Calu3 (cell line): ENCODE results near the gene ARHGAP31. TPM values are rescaled to one million over a fixed set of nuclear protein-coding genes. Genes with fewer than 3 reads are reported as not detected.

ENCODE experiments used
- BruUV-seq: library from RNA; stranded (reverse); fragments of 400-500 nt; replicated peaks from 2 replicates; lab custom pipeline; 2021; lab: Mats Ljungman, UMichigan
- CTCF ChIA-PET: fragments of 300-600 bp; sonication (Branson Sonifier 250); formaldehyde crosslinking; loops from one replicate; lab custom pipeline; 2022; ENCODE audit warnings: antibody characterized with exemption; lab: Charles Lee
- DNase-seq: peaks from one replicate; pipeline ENCODE4 v3.0.0; 2022
- H3K27ac Mint-ChIP-seq: one replicate; pipeline ENCODE4 v1.8.0; 2022; ENCODE audit warnings: mixed read lengths; ENCODE audit not compliant: unreplicated experiment
- H3K27me3 Mint-ChIP-seq: one replicate; pipeline ENCODE4 v1.8.0; 2022; ENCODE audit warnings: mixed read lengths; ENCODE audit not compliant: unreplicated experiment
- H3K36me3 Mint-ChIP-seq: one replicate; pipeline ENCODE4 v1.8.0; 2022; ENCODE audit warnings: mild to moderate bottlenecking, moderate library complexity, mixed read lengths; ENCODE audit not compliant: insufficient read depth, unreplicated experiment
- H3K4me1 Mint-ChIP-seq: one replicate; pipeline ENCODE4 v1.8.0; 2022; ENCODE audit warnings: mild to moderate bottlenecking, low read depth, mixed read lengths; ENCODE audit not compliant: unreplicated experiment
- H3K4me3 Mint-ChIP-seq: one replicate; pipeline ENCODE4 v1.8.0; 2022; ENCODE audit warnings: mild to moderate bottlenecking, low read depth, moderate library complexity, mixed read lengths; ENCODE audit not compliant: unreplicated experiment
- H3K9me3 Mint-ChIP-seq: one replicate; pipeline ENCODE4 v1.8.0; 2022; ENCODE audit warnings: low read depth, mixed read lengths; ENCODE audit not compliant: unreplicated experiment
- intact Hi-C: fragments of 100-400 bp; cut with micrococcal nuclease; formaldehyde crosslinking; loops from one replicate; pipeline ENCODE4 v1.10.0; 2022; ENCODE audit not compliant: unreplicated experiment
- total RNA-seq: library from RNA; stranded (reverse); gene quantifications from 2 replicates; pipeline ENCODE4 v1.2.3, GENCODE V29; 2022
- TF ChIP-seq, protein P1 (sequence below): fragments of 200-600 bp; IDR thresholded peaks from one replicate; pipeline ENCODE4 v1.8.0; 2022; ENCODE audit warnings: antibody characterized with exemption; ENCODE audit not compliant: unreplicated experiment

ARHGAP31 gene
- total RNA-seq, 1 experiment from 2014 or later: 0.52 TPM

DNA sequence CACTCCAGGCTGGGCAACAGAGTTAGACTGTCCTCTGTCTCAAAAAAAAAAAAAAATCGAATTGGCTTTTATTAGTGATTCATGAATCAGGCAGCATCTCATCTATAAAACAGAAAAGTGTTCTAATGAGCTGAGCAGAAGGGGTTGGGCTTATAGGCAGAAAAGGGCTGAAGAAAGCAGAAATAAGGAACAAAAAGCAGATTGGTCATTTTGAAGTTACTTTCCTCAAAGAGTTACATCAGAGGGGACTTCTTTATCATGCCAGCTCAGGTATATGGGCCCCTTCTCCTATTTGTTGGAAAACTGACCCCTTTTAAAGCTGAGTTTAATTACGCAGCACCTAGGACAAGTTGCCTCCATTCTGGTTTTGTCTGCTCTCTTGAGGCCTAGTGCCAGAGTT is 173.9 kb downstream of the ARHGAP31 start:
- CTCF ChIA-PET: no interaction called here
- DNase-seq: no peak
- Mint-ChIP-seq H3K4me1 (peaks cover 24% of the 10 kb centered on the region), H3K4me3 (peak overlapping the region; percentile 85), H3K27me3 (no peaks in the 10 kb centered on the region), H3K27ac (peak overlapping the region; percentile 85), H3K36me3 (peaks cover 31% of the 10 kb centered on the region), H3K9me3 (peaks cover 3% of the 10 kb centered on the region)
- TF ChIP-seq, protein P1, sequence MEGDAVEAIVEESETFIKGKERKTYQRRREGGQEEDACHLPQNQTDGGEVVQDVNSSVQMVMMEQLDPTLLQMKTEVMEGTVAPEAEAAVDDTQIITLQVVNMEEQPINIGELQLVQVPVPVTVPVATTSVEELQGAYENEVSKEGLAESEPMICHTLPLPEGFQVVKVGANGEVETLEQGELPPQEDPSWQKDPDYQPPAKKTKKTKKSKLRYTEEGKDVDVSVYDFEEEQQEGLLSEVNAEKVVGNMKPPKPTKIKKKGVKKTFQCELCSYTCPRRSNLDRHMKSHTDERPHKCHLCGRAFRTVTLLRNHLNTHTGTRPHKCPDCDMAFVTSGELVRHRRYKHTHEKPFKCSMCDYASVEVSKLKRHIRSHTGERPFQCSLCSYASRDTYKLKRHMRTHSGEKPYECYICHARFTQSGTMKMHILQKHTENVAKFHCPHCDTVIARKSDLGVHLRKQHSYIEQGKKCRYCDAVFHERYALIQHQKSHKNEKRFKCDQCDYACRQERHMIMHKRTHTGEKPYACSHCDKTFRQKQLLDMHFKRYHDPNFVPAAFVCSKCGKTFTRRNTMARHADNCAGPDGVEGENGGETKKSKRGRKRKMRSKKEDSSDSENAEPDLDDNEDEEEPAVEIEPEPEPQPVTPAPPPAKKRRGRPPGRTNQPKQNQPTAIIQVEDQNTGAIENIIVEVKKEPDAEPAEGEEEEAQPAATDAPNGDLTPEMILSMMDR: no peak
- intact Hi-C loops: loop anchor here (10.0 kb wide), 1 partner anchor 207 kb away; the partner anchor contains the start of gene COX17
- no TSS peak for BruUV-seq

DNA sequence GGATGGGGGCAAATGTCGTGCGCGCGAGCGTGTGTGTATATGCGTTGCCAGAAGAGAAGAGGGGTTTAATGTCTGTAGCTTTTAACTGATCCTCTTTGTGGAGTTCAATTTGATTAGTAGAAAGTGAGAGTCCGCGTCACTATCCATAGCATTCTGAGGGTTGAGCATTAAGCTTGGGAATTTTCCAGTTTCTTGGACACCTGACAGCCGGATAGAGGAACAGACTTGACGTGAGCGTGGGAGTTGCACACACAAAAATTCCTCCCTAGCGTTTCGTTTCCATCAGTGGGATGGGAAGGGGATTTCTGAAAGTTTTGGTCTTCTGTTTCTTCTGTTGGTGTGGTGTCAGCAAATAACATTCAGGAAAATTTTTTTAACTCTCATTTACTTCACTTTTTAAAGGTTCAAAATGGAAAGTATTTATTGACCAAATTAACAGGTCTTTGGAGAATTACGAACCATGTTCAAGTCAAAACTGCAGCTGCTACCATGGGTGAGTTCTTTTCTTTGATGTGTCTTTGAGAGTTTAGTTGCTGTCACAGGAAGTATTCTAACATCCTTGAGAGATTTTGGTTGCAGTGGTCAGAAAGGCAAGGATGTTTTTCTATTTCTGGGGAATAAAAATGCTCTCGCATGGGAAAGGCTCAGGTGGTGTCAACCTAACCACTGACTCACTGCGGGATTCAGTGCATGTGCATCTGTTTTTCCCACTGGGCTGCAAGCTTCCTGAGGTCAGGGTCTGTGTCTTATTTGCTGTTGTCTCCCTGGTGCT is 175.4 kb downstream of the ARHGAP31 start:
- peaks cover 20% of the 10 kb centered on the region for H3K36me3 Mint-ChIP-seq
- DNase-seq: no peak
- H3K27ac Mint-ChIP-seq: no peak overlapping the region
- H3K4me1 Mint-ChIP-seq: peaks cover 14% of the 10 kb centered on the region
- TF ChIP-seq, protein P1: no peak
- H3K9me3 Mint-ChIP-seq: no peaks in the 10 kb centered on the region
- peak overlapping the region; percentile 85 for H3K4me3 Mint-ChIP-seq
- BruUV-seq: no TSS peak
- H3K27me3 Mint-ChIP-seq: no peaks in the 10 kb centered on the region
- intact Hi-C loops: loop anchor here (10.0 kb wide), 1 partner anchor 205 kb away; the partner anchor contains the start of gene COX17
- CTCF ChIA-PET: interaction anchor here (0.6 kb wide), 1 partner anchor 669 kb away, joined by 3 read pairs; no protein-coding TSS in a partner anchor

Other genes with a start within 250 kb of the ARHGAP31 start
- not detected in 2 replicates for gene TEX55, start 148.2 kb upstream of the ARHGAP31 start, total RNA-seq
- gene UPK1B, start 120.8 kb upstream of the ARHGAP31 start, total RNA-seq: 26.9 and 32.8 TPM in 2 replicates
- gene B4GALT4, start 53.5 kb upstream of the ARHGAP31 start, total RNA-seq: 38.7 and 48.1 TPM in 2 replicates
- 48.6 and 54.3 TPM in 2 replicates for gene TMEM39A, start 169.2 kb downstream of the ARHGAP31 start, total RNA-seq
- 10.3 and 13.3 TPM in 2 replicates for gene POGLUT1, start 174.6 kb downstream of the ARHGAP31 start, total RNA-seq
- 82.1 and 84.1 TPM in 2 replicates for gene TIMMDC1, start 204.2 kb downstream of the ARHGAP31 start, total RNA-seq